SIG-M5 (cell line): ENCODE data around the gene SCN4A.
"Not testable (repeated sequence)": the region's sequence is repeated elsewhere in the genome, so short reads cannot be mapped to it uniquely, and the experiment has no call there.

Source experiments
- DNase-seq: peaks from one replicate; lab custom pipeline; 2025; lab: John Stamatoyannopoulos, UW

SCN4A gene

GRCh38 chr17:63934183-63935112, 38.3 kb downstream of the SCN4A start:
- no peak for DNase-seq

GRCh38 chr17:63933598-63933997, 39.1 kb downstream of the SCN4A start:
- no peak for DNase-seq

GRCh38 chr17:63932721-63933120, 40.0 kb downstream of the SCN4A start:
- DNase-seq, result no peak

DNA sequence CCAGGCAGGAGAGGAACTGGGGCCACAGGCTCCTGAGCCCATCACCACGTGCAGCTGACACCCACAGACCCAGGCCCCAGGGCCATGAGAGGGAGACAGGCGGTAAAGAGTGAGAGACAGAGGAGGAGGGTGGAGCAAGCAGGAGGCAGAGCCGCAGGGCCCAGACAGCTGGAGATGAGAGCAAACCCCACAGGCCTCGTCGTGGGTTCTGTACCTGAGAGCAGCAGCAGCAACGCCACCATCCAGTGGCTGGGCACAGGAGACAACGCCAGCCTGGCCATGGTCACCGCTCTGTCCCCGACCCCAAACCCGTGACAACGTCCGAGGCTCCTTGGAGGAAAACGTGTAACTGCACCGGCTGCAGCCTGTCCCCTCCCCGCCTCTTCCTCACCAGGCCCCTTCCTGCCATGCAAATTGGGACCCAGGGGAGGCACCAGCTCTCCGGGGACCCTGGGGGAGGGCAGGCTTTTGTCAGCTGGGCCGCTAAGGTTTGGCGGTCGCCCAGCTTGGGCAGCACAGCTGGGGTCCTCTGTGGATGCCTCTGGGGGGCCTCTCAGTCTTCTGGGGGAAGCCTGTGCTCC, 40.6 kb downstream of the SCN4A start, which contains the start of gene CD79B:
Gene CD79B, minus strand, starts transcription at position 351 of the 581 bp plus-strand sequence. Its CDS starts 70 bp downstream, at position 281.
- no peak for DNase-seq

GRCh38 chr17:63930951-63931575, 41.7 kb downstream of the SCN4A start:
- DNase-seq, result no peak

- no peak for DNase-seq
These were observed 42.6 kb downstream of the SCN4A start for GRCh38 chr17:63929860-63930766.

DNA sequence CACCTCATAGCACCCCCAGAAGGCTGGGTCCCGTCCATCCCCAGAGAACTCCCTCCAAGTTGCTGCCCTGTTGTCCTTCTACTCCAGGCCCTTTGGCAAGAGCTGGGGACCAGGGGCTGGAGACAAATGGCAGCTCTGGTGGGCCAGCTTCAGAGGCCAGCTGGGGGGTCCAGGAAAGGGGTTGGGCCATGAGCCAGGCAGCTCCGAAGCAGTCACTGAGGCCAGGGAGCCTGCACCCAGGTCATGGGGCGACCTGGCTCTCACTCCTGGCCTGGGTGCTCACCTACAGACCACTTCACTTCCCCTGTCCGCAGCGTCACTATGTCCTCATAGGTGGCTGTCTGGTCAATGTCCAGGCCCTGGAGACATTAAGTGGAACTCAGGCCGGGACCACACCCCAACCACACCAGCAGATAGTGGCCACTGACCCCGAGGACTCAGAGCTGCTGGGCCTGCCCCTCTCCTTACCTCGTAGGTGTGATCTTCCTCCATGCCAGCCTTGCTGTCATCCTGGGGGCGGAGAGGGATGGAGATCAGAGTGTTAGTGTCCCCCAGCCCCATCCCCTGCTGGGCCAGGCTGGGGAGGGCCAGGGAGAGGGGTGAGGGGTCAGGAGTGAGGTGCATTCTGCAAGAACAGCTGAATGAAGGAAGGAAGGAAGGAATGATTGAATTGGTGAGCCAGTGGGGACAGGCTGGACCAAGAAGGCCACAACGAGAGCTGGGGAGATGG, 43.6 kb downstream of the SCN4A start:
- DNase-seq, result no peak

DNA sequence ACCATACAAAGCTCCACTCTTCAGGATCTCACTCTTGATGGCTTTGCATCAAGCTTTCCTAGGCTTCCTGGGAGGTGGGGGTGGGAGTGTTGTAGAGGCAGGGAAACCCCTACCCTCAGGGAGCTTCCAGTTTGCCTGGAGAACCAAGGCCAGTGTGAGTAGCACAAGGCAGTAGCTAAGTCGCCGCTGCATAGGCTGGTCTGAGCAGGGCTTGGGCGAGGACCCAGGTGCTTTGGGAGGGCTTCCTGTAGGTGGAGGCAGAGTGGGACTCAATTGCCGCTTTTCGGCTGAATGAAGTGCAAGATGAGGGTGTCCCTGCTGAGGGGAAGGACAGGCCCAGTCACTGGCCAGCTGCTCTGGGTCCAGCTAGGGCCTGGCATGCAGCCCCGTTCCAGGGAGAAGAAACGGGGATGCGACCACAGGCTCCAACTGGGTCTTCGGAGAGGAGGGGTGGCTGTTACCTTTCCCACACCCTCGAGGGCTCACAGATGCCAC, 44.5 kb downstream of the SCN4A start:
- DNase-seq, result no peak

- DNase-seq, result no peak
These were observed 45.1 kb downstream of the SCN4A start for GRCh38 chr17:63927464-63928171.

DNA sequence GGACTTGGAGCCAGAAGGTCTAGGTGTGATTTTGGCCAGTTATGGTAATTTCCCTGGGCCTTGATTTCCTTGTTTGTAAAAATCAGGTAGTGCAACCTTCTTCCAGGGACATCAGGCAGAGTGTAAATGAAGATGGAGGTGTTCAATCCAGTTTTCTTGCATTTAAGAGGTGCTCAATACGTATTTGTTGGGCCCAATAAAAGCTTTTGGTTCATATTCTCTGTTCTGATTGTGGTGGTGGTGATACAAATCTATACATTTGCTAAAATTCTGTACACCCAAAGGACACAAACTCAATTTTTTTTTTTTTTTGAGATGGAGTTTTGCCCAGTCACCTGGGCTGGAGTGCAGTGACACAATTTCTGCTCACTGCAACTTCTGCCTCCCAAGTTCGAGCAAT, 46.6 kb downstream of the SCN4A start:
- DNase-seq, result no peak

DNA sequence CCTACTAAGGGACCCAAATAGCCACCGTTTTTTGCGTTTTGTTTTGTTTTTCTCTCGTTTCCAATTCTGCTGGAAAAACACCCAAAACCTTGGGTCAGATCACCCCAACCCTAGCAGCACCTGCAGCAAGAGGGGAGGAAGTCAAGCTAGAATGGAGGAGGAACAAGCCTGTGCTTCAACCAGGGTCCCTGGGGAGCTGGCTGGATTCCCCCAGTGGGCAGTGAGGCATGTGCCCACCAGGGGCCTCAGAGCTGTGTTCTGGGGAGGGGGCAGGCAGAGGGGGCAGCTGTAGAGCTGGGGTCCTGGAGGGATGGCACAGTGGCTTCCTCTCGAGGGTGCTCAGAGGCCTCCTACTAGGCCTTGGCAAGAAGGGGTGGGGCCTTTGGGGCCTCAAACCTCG, 47.1 kb downstream of the SCN4A start:
- DNase-seq, result no peak

DNA sequence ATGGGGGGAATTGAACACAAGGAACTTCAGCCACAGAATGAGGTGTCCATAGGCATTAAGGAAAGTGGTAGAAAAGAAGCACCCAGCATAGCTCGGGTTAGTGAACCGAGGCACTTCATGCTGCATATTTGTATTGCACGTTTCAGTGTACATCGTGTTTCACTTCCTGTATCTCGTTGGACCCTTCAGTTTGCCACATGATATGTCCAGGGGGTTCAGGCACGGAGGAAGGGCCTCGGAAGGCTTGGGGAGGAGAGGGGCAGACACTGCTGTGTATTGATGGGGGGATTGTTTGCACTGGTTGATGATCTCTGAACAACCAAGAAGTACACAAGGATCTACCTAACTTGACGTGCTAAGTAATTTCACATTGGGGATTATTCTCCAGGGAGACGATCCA, 50.3 kb downstream of the SCN4A start:
- DNase-seq, result not testable (repeated sequence)

GRCh38 chr17:63920779-63921178, 51.9 kb downstream of the SCN4A start:
- DNase-seq, result not testable (repeated sequence)

DNA sequence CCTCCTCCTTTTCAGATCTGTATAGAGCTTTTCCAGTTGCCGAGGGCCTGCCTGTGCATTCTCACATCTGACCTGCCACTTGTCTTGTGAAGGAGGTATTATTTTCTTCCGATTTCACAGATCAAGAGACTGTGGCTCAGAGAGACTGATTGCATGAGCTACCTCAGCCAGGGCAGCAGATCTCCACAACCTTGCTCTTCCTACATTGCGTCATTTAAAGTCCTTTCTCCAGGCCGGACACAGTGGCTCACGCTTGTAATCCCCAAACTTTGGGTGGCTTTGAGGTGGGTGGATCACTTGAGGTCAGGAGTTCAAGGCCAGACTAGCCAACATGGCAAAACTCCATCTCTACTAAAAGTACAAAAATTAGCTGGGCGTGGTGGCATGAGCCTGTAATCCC, 52.7 kb downstream of the SCN4A start:
- DNase-seq, result not testable (repeated sequence)

- no peak for DNase-seq
These were observed 53.4 kb downstream of the SCN4A start for GRCh38 chr17:63919311-63919723.

GRCh38 chr17:63918789-63919305, 53.9 kb downstream of the SCN4A start, which contains the start of gene GH1:
TSS of gene GH1 (minus strand) at chr17:63918839. CDS start at chr17:63918776, 63 bp downstream.
- not testable (repeated sequence) for DNase-seq

- no peak for DNase-seq
These were observed 54.4 kb downstream of the SCN4A start for GRCh38 chr17:63918305-63918704.

DNA sequence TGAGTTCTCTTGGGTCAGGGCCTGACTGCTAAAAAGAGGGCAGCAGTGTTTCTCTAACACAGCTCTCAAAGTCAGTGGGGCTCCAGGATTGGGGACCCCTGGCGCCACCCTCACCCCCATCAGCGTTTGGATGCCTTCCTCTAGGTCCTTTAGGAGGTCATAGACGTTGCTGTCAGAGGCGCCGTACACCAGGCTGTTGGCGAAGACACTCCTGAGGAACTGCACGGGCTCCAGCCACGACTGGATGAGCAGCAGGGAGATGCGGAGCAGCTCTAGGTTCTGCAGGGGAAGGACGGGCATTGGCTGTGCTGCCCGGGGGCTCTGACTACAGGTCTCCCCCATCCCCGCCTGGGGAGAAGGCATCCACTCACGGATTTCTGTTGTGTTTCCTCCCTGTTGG, 55.1 kb downstream of the SCN4A start:
- DNase-seq, result no peak

- DNase-seq, result not testable (repeated sequence)
These were observed 55.5 kb downstream of the SCN4A start for GRCh38 chr17:63917206-63917605.
